HepG2 (cell line): ENCODE results near the gene TMEM141. TPM values are rescaled to one million over a fixed set of nuclear protein-coding genes. Genes with fewer than 3 reads are reported as not detected.

ENCODE experiments used
- FOSL1 ChIP-seq: sonication (generic); formaldehyde crosslinking; IDR thresholded peaks from 2 replicates; pipeline ENCODE4 v1.9.0; 2021; ENCODE audit warnings: missing genetic modification reagents, borderline replicate concordance
- FOXJ3 ChIP-seq: sonication (generic); formaldehyde crosslinking; IDR thresholded peaks from 2 replicates; pipeline ENCODE4 v1.4.0; 2020; ENCODE audit warnings: missing genetic modification reagents, mild to moderate bottlenecking, borderline replicate concordance
- NR2F2 ChIP-seq: IDR thresholded peaks from 2 replicates; pipeline ENCODE4 v1.6.1; 2012; ENCODE audit warnings: low read depth, inconsistent platforms, borderline replicate concordance
- PRMT3 ChIP-seq: sonication (generic); formaldehyde crosslinking; IDR thresholded peaks from 2 replicates; pipeline ENCODE4 v1.8.1; 2022; ENCODE audit warnings: low read depth, mild to moderate bottlenecking, moderate library complexity, missing genetic modification reagents, borderline replicate concordance
- RBM22 ChIP-seq: fragments of 200-400 bp; formaldehyde crosslinking; optimal IDR thresholded peaks from 2 replicates; pipeline ENCODE3; 2017; ENCODE audit warnings: mild to moderate bottlenecking, low read length, moderate library complexity
- RXRB ChIP-seq: IDR thresholded peaks from 2 replicates; pipeline ENCODE4 v1.6.1; 2016; ENCODE audit warnings: borderline replicate concordance, missing genetic modification reagents, missing compliant biosample characterization
- TFDP2 ChIP-seq: sonication (generic); formaldehyde crosslinking; IDR thresholded peaks from 2 replicates; pipeline ENCODE4 v1.4.0; 2020; ENCODE audit warnings: missing genetic modification reagents
- ZBTB20 ChIP-seq: sonication (generic); formaldehyde crosslinking; IDR thresholded peaks from 2 replicates; pipeline ENCODE4 v1.8.1; 2023; ENCODE audit warnings: missing genetic modification reagents, low read depth, mild to moderate bottlenecking, borderline replicate concordance
- ZBTB42 ChIP-seq: sonication (generic); formaldehyde crosslinking; IDR thresholded peaks from 2 replicates; pipeline ENCODE4 v1.5.0; 2020; ENCODE audit warnings: mild to moderate bottlenecking, missing genetic modification reagents
- ZFP41 ChIP-seq: sonication (generic); formaldehyde crosslinking; IDR thresholded peaks from 2 replicates; pipeline ENCODE4 v1.4.0; 2020; ENCODE audit warnings: mild to moderate bottlenecking, missing genetic modification reagents, borderline replicate concordance
- ZNF318 ChIP-seq: sonication (generic); formaldehyde crosslinking; IDR thresholded peaks from 2 replicates; pipeline ENCODE4 v1.4.0; 2020; ENCODE audit warnings: mild to moderate bottlenecking, missing genetic modification reagents
- ZNF709 ChIP-seq: sonication (generic); formaldehyde crosslinking; IDR thresholded peaks from 2 replicates; pipeline ENCODE4 v1.5.0; 2020; ENCODE audit warnings: mild to moderate bottlenecking, missing genetic modification reagents
- polyA plus RNA-seq, 8 experiments: library from polyadenylated mRNA; depleted of rRNA in 3 of 8; stranded (reverse) in 7 of 8; unstranded in 1 of 8; fragments of >200 nt; fragmentation: Illumina TruSeq in 4 of 8; extraction: Trizol in 4 of 8; gene quantifications; 2 replicates each; pipeline versions ENCODE4 v1.2.1 to v1.2.3, GENCODE V29; 2011 to 2016; ENCODE audit warnings: low read depth in 4 of 8, missing spikeins in 1 of 8, mixed read lengths in 1 of 8; ENCODE audit not compliant: insufficient read depth in 1 of 8
- total RNA-seq, 5 experiments: library from RNA; depleted of rRNA; stranded (reverse); fragments of >200 nt; fragmentation: Illumina TruSeq; extraction: Trizol; gene quantifications; 2 replicates each; pipeline ENCODE4 v1.2.3, GENCODE V29; 2016; ENCODE audit warnings: low read depth in 1 of 5
- TF ChIP-seq, protein P1 (sequence below): sonication (generic); formaldehyde crosslinking; IDR thresholded peaks from 2 replicates; pipeline ENCODE4 v1.5.0; 2020; ENCODE audit warnings: mild to moderate bottlenecking, missing genetic modification reagents
- TF ChIP-seq, protein P2 (sequence below): IDR thresholded peaks from 2 replicates; pipeline ENCODE4 v1.6.1; 2016; ENCODE audit warnings: control low read depth

TMEM141 gene
- total and polyA plus RNA-seq, 2 of the 13 experiments (the other 11 are each of a cell fraction or from before 2014, with no cell fraction given) = 81.0 to 202 TPM

GRCh38 chr9:136793086-136793946, 2.2 kb downstream of the TMEM141 start (continued):
- no peak for TF ChIP-seq ZNF318
- TF ChIP-seq TFDP2 (CRISPR knock-in tag) = peak; percentile 51
- TF ChIP-seq, protein P1, sequence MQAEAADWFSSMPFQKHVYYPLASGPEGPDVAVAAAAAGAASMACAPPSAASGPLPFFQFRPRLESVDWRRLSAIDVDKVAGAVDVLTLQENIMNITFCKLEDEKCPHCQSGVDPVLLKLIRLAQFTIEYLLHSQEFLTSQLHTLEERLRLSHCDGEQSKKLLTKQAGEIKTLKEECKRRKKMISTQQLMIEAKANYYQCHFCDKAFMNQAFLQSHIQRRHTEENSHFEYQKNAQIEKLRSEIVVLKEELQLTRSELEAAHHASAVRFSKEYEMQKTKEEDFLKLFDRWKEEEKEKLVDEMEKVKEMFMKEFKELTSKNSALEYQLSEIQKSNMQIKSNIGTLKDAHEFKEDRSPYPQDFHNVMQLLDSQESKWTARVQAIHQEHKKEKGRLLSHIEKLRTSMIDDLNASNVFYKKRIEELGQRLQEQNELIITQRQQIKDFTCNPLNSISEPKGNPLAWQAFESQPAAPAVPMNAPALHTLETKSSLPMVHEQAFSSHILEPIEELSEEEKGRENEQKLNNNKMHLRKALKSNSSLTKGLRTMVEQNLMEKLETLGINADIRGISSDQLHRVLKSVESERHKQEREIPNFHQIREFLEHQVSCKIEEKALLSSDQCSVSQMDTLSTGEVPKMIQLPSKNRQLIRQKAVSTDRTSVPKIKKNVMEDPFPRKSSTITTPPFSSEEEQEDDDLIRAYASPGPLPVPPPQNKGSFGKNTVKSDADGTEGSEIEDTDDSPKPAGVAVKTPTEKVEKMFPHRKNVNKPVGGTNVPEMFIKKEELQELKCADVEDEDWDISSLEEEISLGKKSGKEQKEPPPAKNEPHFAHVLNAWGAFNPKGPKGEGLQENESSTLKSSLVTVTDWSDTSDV (CRISPR knock-in tag) = no peak
- TF ChIP-seq RXRB (CRISPR knock-in tag) = no peak
- TF ChIP-seq ZFP41 = no peak
- TF ChIP-seq FOXJ3 (CRISPR knock-in tag) = no peak
- no peak for TF ChIP-seq ZNF709 (CRISPR knock-in tag)
- no peak for TF ChIP-seq NR2F2
- TF ChIP-seq, protein P2, sequence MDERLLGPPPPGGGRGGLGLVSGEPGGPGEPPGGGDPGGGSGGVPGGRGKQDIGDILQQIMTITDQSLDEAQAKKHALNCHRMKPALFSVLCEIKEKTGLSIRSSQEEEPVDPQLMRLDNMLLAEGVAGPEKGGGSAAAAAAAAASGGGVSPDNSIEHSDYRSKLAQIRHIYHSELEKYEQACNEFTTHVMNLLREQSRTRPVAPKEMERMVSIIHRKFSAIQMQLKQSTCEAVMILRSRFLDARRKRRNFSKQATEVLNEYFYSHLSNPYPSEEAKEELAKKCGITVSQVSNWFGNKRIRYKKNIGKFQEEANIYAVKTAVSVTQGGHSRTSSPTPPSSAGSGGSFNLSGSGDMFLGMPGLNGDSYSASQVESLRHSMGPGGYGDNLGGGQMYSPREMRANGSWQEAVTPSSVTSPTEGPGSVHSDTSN (CRISPR knock-in tag) = peak; percentile 66; the same call in 1 of the 2 replicates
- TF ChIP-seq FOSL1 (CRISPR knock-in tag) = no peak
- TF ChIP-seq ZBTB42 (CRISPR knock-in tag) = no peak
- no peak for TF ChIP-seq ZBTB20 (CRISPR knock-in tag)
- TF ChIP-seq PRMT3 (CRISPR knock-in tag) = no peak
- peak; percentile 29 for TF ChIP-seq RBM22
